Astrocyte of the cerebellum (primary cell): ENCODE results near the gene MBTPS1.

Experiments used
- DNase-seq: peaks from one replicate; pipeline ENCODE4 v3.0.0-alpha.2; 2011; ENCODE audit warnings: low read depth
- H3K4me3 ChIP-seq: 2 replicates; pipeline ENCODE4 v1.5.1; 2011; ENCODE audit warnings: mild to moderate bottlenecking, low read depth, low read length, moderate library complexity
- in situ Hi-C: cut with HindIII; loops from 2 replicates; pipeline ENCODE4 v1.10.0; 2017; ENCODE audit warnings: low sequenced_read_pairs
- TF ChIP-seq, protein P1 (sequence below): IDR thresholded peaks from 2 replicates; pipeline ENCODE4 v1.5.1; 2012; ENCODE audit warnings: low read length, low read depth, moderate library complexity, mild to moderate bottlenecking; ENCODE audit errors: missing control alignments

MBTPS1 gene

DNA sequence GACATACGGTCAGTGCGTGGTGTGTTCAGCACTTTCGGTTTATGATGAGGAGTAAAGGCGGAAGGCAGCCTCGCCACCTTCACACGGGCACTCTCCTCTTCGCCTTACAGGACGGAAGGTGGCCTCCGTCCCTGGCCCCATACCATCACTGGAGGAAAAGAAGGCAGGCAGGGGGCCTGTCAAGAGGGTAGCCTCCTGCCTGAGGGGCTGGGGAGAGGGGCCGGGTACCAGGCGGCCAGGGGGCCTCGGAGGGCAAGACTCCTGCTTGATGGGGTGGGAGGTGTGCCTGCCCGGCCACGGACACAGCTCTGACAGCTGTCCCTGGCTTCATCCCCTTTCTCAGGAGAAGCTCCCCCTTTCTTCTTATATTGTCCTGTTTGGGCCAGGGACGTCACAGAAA is 58.5 kb downstream of the MBTPS1 start:
- TF ChIP-seq, protein P1, sequence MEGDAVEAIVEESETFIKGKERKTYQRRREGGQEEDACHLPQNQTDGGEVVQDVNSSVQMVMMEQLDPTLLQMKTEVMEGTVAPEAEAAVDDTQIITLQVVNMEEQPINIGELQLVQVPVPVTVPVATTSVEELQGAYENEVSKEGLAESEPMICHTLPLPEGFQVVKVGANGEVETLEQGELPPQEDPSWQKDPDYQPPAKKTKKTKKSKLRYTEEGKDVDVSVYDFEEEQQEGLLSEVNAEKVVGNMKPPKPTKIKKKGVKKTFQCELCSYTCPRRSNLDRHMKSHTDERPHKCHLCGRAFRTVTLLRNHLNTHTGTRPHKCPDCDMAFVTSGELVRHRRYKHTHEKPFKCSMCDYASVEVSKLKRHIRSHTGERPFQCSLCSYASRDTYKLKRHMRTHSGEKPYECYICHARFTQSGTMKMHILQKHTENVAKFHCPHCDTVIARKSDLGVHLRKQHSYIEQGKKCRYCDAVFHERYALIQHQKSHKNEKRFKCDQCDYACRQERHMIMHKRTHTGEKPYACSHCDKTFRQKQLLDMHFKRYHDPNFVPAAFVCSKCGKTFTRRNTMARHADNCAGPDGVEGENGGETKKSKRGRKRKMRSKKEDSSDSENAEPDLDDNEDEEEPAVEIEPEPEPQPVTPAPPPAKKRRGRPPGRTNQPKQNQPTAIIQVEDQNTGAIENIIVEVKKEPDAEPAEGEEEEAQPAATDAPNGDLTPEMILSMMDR: no peak
- no peak for DNase-seq
- H3K4me3 ChIP-seq: no peak overlapping the region
- in situ Hi-C loops: no loop called here

DNA sequence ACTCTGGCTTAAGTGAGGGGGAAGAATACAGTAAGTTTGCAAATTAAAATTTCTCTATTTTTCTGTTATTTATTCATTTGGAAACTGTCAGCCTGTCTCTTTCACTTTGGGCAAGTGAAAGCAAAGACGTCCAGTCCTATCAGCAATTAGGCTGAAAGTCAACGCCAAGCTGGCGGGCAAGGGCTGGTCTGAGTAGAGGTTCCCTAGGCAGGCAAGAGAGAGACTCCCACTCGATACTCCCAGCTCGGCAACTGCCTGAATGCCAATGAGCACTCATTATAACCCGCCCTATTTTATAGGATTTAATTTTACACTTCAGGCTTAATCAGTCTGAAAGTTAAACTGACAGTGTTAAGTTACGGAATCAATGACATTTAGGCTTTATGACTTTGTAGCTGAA is 59.8 kb downstream of the MBTPS1 start:
- TF ChIP-seq, protein P1: no peak
- H3K4me3 ChIP-seq: no peak overlapping the region
- no peak for DNase-seq
- in situ Hi-C loops: no loop called here

DNA sequence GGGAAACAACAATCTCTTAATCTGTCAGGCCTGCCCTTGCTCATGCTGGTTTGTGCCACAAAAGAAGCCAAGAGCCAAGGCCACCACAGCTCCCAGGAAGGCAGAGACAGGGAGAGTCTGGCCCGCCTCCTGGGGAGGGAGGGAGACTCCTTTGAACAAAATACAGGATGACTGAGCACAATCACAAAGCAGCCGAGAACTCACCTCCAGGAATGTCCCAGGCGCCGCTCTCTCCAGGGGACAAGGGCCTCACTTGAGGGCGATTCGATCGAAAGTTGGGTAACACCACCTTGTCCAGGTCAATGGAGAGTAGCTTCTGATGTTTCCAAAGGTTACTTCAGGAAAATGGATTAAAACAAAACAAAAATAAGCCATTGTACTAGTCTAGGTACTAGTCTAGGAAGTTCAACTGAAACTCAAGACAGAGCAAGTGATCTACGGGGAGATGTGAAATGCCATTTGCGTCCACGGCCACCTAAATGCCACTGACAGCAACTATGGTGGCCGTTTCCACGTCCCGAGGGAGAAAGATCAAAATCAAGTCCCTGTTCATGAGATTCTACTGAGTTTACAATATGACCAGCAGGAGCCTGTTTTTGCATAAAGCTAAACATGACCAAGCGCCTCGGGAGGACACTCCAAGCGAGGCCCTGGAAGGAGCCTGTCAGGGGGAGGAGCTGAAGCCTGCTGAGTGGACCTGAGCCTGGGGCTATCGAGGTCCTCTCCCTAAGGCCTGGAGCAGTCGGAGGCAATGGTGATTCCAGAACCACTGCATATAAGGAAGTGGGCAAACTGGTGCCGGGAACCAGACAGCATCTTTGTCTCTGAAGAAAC is 60.7 kb downstream of the MBTPS1 start:
- TF ChIP-seq, protein P1: no peak
- DNase-seq: no peak
- in situ Hi-C loops: no loop called here
- no peak overlapping the region for H3K4me3 ChIP-seq

DNA sequence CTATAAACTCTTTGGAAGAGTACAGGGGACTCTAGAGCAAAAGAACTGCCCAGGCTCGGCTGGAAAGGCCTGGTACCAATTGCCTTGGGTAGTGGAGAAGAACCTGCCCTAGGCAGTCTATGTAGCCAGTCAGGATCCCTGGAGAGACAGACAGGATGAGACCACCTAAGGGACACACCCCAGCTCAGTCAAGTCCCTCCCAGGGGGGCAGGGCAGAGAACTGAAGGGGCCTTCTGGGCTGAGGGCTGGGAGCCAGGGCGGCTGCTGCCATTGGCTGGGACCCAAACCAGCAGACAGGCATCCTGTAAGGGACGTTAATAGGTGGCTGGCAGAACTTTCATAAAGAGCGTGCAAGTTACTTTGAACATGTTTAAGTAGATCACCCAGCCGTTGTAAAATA is 61.4 kb downstream of the MBTPS1 start:
- H3K4me3 ChIP-seq: no peak overlapping the region
- in situ Hi-C loops: no loop called here
- TF ChIP-seq, protein P1: no peak
- no peak for DNase-seq

DNA sequence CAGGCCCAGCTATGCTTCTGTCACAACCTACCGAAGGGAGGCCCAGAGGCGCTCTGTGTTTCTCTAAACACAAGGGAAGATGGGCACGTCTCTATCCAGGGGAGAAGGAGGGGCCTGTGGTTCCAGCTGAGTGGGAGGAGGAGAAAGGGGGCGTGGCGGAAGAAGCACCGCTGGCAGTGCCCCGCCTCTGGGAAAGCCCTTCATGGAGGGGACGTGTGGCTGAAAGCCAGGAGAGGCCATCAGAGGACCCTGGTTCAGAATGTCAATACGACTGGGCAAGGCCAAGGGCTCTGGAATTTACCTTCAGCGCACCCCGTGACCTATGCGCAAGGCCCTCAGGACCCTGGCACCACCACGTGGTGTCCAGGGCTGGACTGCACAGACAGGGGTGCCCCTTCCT is 61.8 kb downstream of the MBTPS1 start:
- DNase-seq: no peak
- H3K4me3 ChIP-seq: no peak overlapping the region
- TF ChIP-seq, protein P1: no peak
- in situ Hi-C loops: no loop called here

DNA sequence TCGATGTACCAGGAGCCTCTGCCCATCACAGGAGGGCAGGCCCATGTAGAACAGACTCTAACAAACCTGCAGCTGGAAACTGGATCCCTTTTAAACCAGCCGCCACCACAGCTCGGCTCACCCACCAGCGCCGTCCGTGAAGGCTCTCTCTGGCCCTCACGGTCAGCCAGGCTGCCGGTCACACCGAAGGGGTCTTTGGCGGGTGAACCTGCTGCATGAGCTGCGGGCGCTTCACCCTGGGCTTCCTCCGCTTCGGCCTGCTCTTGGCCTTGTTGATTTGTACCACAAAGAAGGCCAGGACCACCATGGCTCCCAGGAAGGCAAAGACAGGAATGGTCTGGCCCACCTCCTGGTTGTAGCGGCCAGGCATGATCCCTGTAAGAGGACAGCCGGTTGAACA is 62.5 kb downstream of the MBTPS1 start:
- TF ChIP-seq, protein P1: no peak
- H3K4me3 ChIP-seq: no peak overlapping the region
- in situ Hi-C loops: no loop called here

More for the DNA sequence above, 62.5 kb downstream of the MBTPS1 start:
- DNase-seq: no peak
